CD8-positive, alpha-beta memory T cell (primary cell): ENCODE data around the gene ARIH1. TPM values are rescaled to one million over a fixed set of nuclear protein-coding genes. Genes with fewer than 3 reads are reported as not detected.
A peak's percentile ranks its signal among the peaks of the same experiment; 100 is the strongest.

Experiments used
- CTCF ChIA-PET: fragments of 350-600 bp; sonication (Branson Sonifier 250); formaldehyde crosslinking; loops from one replicate; lab custom pipeline; 2021; ENCODE audit warnings: antibody characterized with exemption; lab: Charles Lee
- POLR2A ChIA-PET: fragments of 350-600 bp; sonication (Branson Sonifier 250); formaldehyde crosslinking; loops from one replicate; lab custom pipeline; 2021; ENCODE audit warnings: antibody characterized with exemption; lab: Charles Lee
- DNase-seq, 5 donors: peaks; one replicate each; pipeline versions ENCODE4 v3.0.0 to v3.0.0-alpha.2; 2020 to 2022; ENCODE audit warnings: mixed read lengths in 1 of 5
- H3K27ac ChIP-seq: one replicate; pipeline ENCODE4 v1.7.0; 2013; ENCODE audit warnings: low read depth, mild to moderate bottlenecking, low read length, moderate library complexity
- H3K27me3 ChIP-seq: 2 replicates; pipeline ENCODE4 v1.7.0; 2013; ENCODE audit warnings: low read length, mild to moderate bottlenecking; ENCODE audit not compliant: insufficient read depth, poor library complexity, severe bottlenecking
- H3K36me3 ChIP-seq: 2 replicates; pipeline ENCODE4 v1.7.0; 2013; ENCODE audit warnings: mild to moderate bottlenecking, low read length, moderate library complexity; ENCODE audit not compliant: insufficient read depth
- H3K4me1 ChIP-seq: 2 replicates; pipeline ENCODE4 v1.7.0; 2013; ENCODE audit warnings: mild to moderate bottlenecking, low read length, moderate library complexity; ENCODE audit not compliant: insufficient read depth
- H3K4me3 ChIP-seq: 2 replicates; pipeline ENCODE4 v1.7.0; 2013; ENCODE audit warnings: mild to moderate bottlenecking, low read length
- H3K9me3 ChIP-seq: 2 replicates; pipeline ENCODE4 v1.7.0; 2013; ENCODE audit warnings: mild to moderate bottlenecking, low read length
- H3K27ac Mint-ChIP-seq, 8 donors: one replicate each; pipeline ENCODE4 v1.8.0; 2020 to 2021; ENCODE audit warnings: mixed read lengths in 8 of 8, mild to moderate bottlenecking in 6 of 8, inconsistent platforms in 3 of 8, moderate library complexity in 3 of 8
- H3K27me3 Mint-ChIP-seq, 2 donors: one replicate each; pipeline ENCODE4 v1.8.0; 2020 to 2021; ENCODE audit warnings: mixed read lengths in 2 of 2, mild to moderate bottlenecking in 1 of 2, moderate library complexity in 1 of 2
- H3K36me3 Mint-ChIP-seq, 3 donors: one replicate each; pipeline ENCODE4 v1.8.0; 2020 to 2021; ENCODE audit warnings: mixed read lengths in 3 of 3, inconsistent platforms in 1 of 3, mild to moderate bottlenecking in 1 of 3
- H3K4me1 Mint-ChIP-seq, 3 donors: one replicate each; pipeline ENCODE4 v1.8.0; 2020 to 2021; ENCODE audit warnings: mixed read lengths in 3 of 3, inconsistent platforms in 1 of 3, mild to moderate bottlenecking in 1 of 3
- H3K4me3 Mint-ChIP-seq, 7 donors: one replicate each; pipeline ENCODE4 v1.8.0; 2020 to 2021; ENCODE audit warnings: mixed read lengths in 7 of 7, mild to moderate bottlenecking in 6 of 7, moderate library complexity in 4 of 7, inconsistent platforms in 2 of 7
- H3K9me3 Mint-ChIP-seq, 5 donors: one replicate each; pipeline ENCODE4 v1.8.0; 2020 to 2022; ENCODE audit warnings: mixed read lengths in 5 of 5, mild to moderate bottlenecking in 3 of 5, moderate library complexity in 2 of 5, inconsistent platforms in 1 of 5
- polyA plus RNA-seq: library from polyadenylated mRNA; unstranded; fragments of 300-500 nt; fragmentation: Illumina TruSeq; gene quantifications from one replicate; pipeline ENCODE4 v1.2.3, GENCODE V29; 2021
- total RNA-seq, 2 experiments: library from RNA; stranded (reverse); gene quantifications; one replicate each; pipeline ENCODE4 v1.2.3, GENCODE V29; 2021

The ARIH1 gene
- total and polyA plus RNA-seq, 3 experiments from 2014 or later: 24.3 to 164 (median 153) TPM

- H3K36me3 ChIP-seq: no peaks in the 10 kb centered on the region
- H3K9me3 ChIP-seq: no peaks in the 10 kb centered on the region
- peak overlapping the region in 1 of 7 donors; percentile 17 for H3K4me3 Mint-ChIP-seq
- no peak overlapping the region for H3K27ac ChIP-seq
- no peaks in the 10 kb centered on the region for H3K27me3 ChIP-seq
- DNase-seq: no peak
- no peak overlapping the region for H3K4me3 ChIP-seq
- POLR2A ChIA-PET: interaction anchor here (0.6 kb wide), 1 partner anchor 12 kb away, joined by 3 read pairs; no protein-coding TSS in a partner anchor
- peaks cover 12 to 18% (median 13%) of the 10 kb centered on the region in 3 donors for H3K4me1 Mint-ChIP-seq
- no peak overlapping the region for H3K27ac Mint-ChIP-seq
- no peaks in the 10 kb centered on the region for H3K9me3 Mint-ChIP-seq
- H3K4me1 ChIP-seq: peaks cover 4% of the 10 kb centered on the region
- CTCF ChIA-PET: interaction anchor here (2.5 kb wide), 1 partner anchor 13 kb away, joined by 16 read pairs; the partner anchor contains the start of gene ARIH1
- peaks cover 0 to 2% (median 0%) of the 10 kb centered on the region in 3 donors for H3K36me3 Mint-ChIP-seq
- H3K27me3 Mint-ChIP-seq: peaks cover 2 to 4% of the 10 kb centered on the region in 2 donors
Observed at GRCh38 chr15:72460402-72460801, 13.7 kb upstream of the ARIH1 start.

DNA sequence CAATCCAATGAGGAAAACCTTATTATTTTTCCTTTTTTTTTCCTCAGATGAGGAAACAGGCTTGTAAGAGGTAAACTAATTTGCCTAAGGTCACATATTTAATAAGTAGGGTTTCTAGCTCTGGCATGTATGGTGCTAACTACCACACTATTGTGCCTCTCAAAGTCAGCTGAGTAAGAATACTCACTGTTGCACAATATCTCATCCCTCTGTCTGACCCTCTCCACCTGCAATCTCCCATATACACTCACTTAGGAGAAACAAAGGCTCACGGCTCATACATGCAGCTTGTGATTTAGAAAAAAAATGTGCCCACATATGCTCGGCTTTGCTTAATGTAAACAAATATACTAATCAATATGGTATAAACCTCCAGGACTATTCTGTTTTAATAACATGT is 10.4 kb upstream of the ARIH1 start:
- CTCF ChIA-PET: interaction anchor here (0.6 to 2.7 kb wide), 2 partner anchors 10 to 130 kb away, joined by 3 to 11 read pairs; partner anchors contain the start of gene ARIH1
- H3K4me3 ChIP-seq: no peak overlapping the region
- Mint-ChIP-seq H3K27ac (peak overlapping the region in 2 of 8 donors; percentile 35 to 75), H3K36me3 (peaks cover 0 to 2% (median 0%) of the 10 kb centered on the region in 3 donors), H3K4me1 (peaks cover 12 to 18% (median 13%) of the 10 kb centered on the region in 3 donors), H3K27me3 (no peaks in the 10 kb centered on the region), H3K4me3 (peak overlapping the region in 2 of 7 donors; percentile 19 to 63), H3K9me3 (no peaks in the 10 kb centered on the region)
- no peaks in the 10 kb centered on the region for H3K36me3 ChIP-seq
- no peaks in the 10 kb centered on the region for H3K27me3 ChIP-seq
- POLR2A ChIA-PET: no interaction called here
- H3K4me1 ChIP-seq: peaks cover 4% of the 10 kb centered on the region
- no peaks in the 10 kb centered on the region for H3K9me3 ChIP-seq
- no peak overlapping the region for H3K27ac ChIP-seq
- no peak for DNase-seq

- peaks cover 12 to 18% (median 13%) of the 10 kb centered on the region in 3 donors for H3K4me1 Mint-ChIP-seq
- H3K4me3 ChIP-seq: no peak overlapping the region
- H3K4me3 Mint-ChIP-seq: peak overlapping the region in 1 of 7 donors; percentile 49
- no peak for DNase-seq
- no peaks in the 10 kb centered on the region for H3K27me3 ChIP-seq
- peaks cover 4% of the 10 kb centered on the region for H3K4me1 ChIP-seq
- H3K27me3 Mint-ChIP-seq: no peaks in the 10 kb centered on the region
- H3K9me3 Mint-ChIP-seq: no peaks in the 10 kb centered on the region
- ChIA-PET POLR2A (interaction anchor here (0.7 kb wide), 1 partner anchor 9 kb away, joined by 4 read pairs; no protein-coding TSS in a partner anchor), CTCF (interaction anchor here (2.7 kb wide), 1 partner anchor 10 kb away, joined by 11 read pairs; the partner anchor contains the start of gene ARIH1)
- H3K36me3 Mint-ChIP-seq: peaks cover 0 to 2% (median 0%) of the 10 kb centered on the region in 3 donors
- peak overlapping the region in 1 of 8 donors; percentile 75 for H3K27ac Mint-ChIP-seq
- no peaks in the 10 kb centered on the region for H3K9me3 ChIP-seq
- H3K36me3 ChIP-seq: no peaks in the 10 kb centered on the region
- H3K27ac ChIP-seq: no peak overlapping the region
Observed at GRCh38 chr15:72464251-72464650, 9.9 kb upstream of the ARIH1 start.

GRCh38 chr15:72468103-72468502 is 6.0 kb upstream of the ARIH1 start:
- Mint-ChIP-seq H3K9me3 (no peaks in the 10 kb centered on the region), H3K36me3 (peaks cover 0 to 2% (median 0%) of the 10 kb centered on the region in 3 donors), H3K4me3 (no peak overlapping the region), H3K27ac (no peak overlapping the region), H3K4me1 (peaks cover 10 to 16% (median 14%) of the 10 kb centered on the region in 3 donors), H3K27me3 (no peaks in the 10 kb centered on the region)
- POLR2A ChIA-PET: no interaction called here
- Histone ChIP-seq H3K27ac (no peak overlapping the region), H3K36me3 (no peaks in the 10 kb centered on the region), H3K4me3 (no peak overlapping the region), H3K9me3 (no peaks in the 10 kb centered on the region), H3K4me1 (peaks cover 7% of the 10 kb centered on the region), H3K27me3 (no peaks in the 10 kb centered on the region)
- CTCF ChIA-PET: no interaction called here
- no peak for DNase-seq

GRCh38 chr15:72472992-72473610 is 1.0 kb upstream of the ARIH1 start:
- H3K27ac Mint-ChIP-seq: peak overlapping the region; percentile 96 to 100 (median 99)
- peaks cover 42 to 53% (median 53%) of the 10 kb centered on the region in 3 donors for H3K4me1 Mint-ChIP-seq
- H3K9me3 ChIP-seq: no peaks in the 10 kb centered on the region
- H3K36me3 Mint-ChIP-seq: peaks cover 0 to 39% (median 0%) of the 10 kb centered on the region in 3 donors
- no peaks in the 10 kb centered on the region for H3K36me3 ChIP-seq
- POLR2A ChIA-PET: interaction anchor here (0.7 to 3.8 kb wide), 6 partner anchors 10 to 246 kb away, joined by 3 to 34 read pairs (median 6); partner anchors contain the start of genes CELF6 and HEXA
- H3K27me3 Mint-ChIP-seq: peaks cover 0 to 7% of the 10 kb centered on the region in 2 donors
- CTCF ChIA-PET: interaction anchor here (0.8 to 2.8 kb wide), 10 partner anchors 9 to 273 kb away, joined by 3 to 16 read pairs (median 4); partner anchors contain the start of genes CELF6 and HEXA
- H3K27me3 ChIP-seq: no peaks in the 10 kb centered on the region
- peak overlapping the region; percentile 95 to 99 (median 97) for H3K4me3 Mint-ChIP-seq
- peak in 2 of 5 donors; percentile 9 to 29 for DNase-seq
- H3K27ac ChIP-seq: peak overlapping the region; percentile 100
- no peaks in the 10 kb centered on the region for H3K9me3 Mint-ChIP-seq
- H3K4me3 ChIP-seq: peak overlapping the region; percentile 85
- H3K4me1 ChIP-seq: peaks cover 39% of the 10 kb centered on the region

DNA sequence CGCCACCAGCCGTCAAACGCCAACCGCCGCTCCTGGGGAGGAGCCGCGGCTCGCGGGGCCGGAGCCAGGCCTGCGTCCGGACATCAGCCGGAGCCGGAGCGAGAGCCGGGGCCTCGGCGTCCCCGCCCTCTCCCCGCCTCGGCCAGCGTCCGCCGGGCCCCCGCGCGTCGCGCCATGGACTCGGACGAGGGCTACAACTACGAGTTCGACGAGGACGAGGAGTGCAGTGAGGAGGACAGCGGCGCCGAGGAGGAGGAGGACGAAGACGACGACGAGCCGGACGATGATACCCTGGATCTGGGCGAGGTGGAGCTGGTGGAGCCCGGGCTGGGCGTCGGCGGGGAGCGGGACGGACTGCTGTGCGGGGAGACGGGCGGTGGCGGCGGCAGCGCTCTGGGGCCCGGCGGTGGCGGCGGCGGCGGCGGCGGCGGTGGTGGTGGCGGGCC is 359 bp downstream of the ARIH1 start:
- peaks cover 47% of the 10 kb centered on the region for H3K4me1 ChIP-seq
- peak in 1 of 5 donors; percentile 24 for DNase-seq
- peaks cover 54 to 67% (median 67%) of the 10 kb centered on the region in 3 donors for H3K4me1 Mint-ChIP-seq

DNA sequence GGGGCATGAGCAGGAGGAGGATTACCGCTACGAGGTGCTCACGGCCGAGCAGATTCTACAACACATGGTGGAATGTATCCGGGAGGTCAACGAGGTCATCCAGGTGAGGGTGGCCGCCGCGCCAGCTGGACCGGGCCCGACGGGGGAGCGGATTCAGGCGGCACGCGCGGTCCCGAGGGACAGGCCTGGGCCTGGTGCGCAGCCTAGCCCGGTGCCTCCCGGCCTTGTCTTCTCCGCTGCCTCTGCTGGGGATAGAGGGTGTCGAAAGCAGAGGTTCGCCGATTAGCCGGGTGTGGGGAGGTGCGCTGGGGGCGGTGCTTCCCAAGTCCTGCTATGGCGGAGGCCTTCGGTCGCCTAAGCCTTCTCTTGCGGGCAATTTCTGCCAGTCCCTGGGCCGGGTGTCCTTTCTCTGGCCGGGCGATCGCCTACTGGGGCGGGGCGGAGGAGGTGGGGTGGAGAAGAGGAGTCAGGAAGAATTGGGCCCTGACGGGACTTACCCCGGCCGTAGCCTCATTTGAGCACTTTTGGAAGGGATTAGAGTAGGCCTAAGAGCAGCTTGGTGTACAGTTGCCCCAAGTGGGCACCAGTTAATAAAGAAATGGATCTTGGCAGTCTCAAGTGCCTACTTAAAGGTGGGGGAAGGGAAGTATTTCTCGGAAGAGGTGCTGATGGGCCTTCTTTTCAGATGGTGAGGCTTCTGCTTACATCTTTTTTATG is 940 bp downstream of the ARIH1 start:
- peaks cover 0 to 7% of the 10 kb centered on the region in 2 donors for H3K27me3 Mint-ChIP-seq
- ChIA-PET CTCF (interaction anchor here (0.7 to 2.8 kb wide), 2 partner anchors 11 to 59 kb away, joined by 3 to 11 read pairs; no protein-coding TSS in a partner anchor), POLR2A (interaction anchor here (0.7 to 3.8 kb wide), 5 partner anchors 14 to 243 kb away, joined by 3 to 34 read pairs (median 4); partner anchors contain the start of gene HEXA)
- H3K27me3 ChIP-seq: no peaks in the 10 kb centered on the region
- H3K4me1 ChIP-seq: peaks cover 53% of the 10 kb centered on the region
- no peaks in the 10 kb centered on the region for H3K36me3 ChIP-seq
- H3K27ac Mint-ChIP-seq: peak overlapping the region; percentile 96 to 100 (median 98)
- peaks cover 54 to 70% (median 68%) of the 10 kb centered on the region in 3 donors for H3K4me1 Mint-ChIP-seq
- H3K9me3 ChIP-seq: no peaks in the 10 kb centered on the region
- no peaks in the 10 kb centered on the region for H3K9me3 Mint-ChIP-seq
- H3K27ac ChIP-seq: peak overlapping the region; percentile 100
- peaks cover 0 to 54% (median 7%) of the 10 kb centered on the region in 3 donors for H3K36me3 Mint-ChIP-seq
- H3K4me3 ChIP-seq: peak overlapping the region; percentile 93
- H3K4me3 Mint-ChIP-seq: peak overlapping the region; percentile 95 to 99 (median 97)
- DNase-seq: peak; percentile 70 to 90 (median 82)

More for the DNA sequence above, 359 bp downstream of the ARIH1 start:
- Mint-ChIP-seq H3K27me3 (peaks cover 0 to 7% of the 10 kb centered on the region in 2 donors), H3K36me3 (peaks cover 0 to 51% (median 7%) of the 10 kb centered on the region in 3 donors), H3K9me3 (no peaks in the 10 kb centered on the region), H3K27ac (peak overlapping the region; percentile 97 to 100 (median 99)), H3K4me3 (peak overlapping the region; percentile 95 to 99 (median 97))
- Histone ChIP-seq H3K4me3 (peak overlapping the region; percentile 85), H3K27me3 (no peaks in the 10 kb centered on the region), H3K27ac (peak overlapping the region; percentile 100), H3K36me3 (no peaks in the 10 kb centered on the region), H3K9me3 (no peaks in the 10 kb centered on the region)
- CTCF ChIA-PET: interaction anchor here (2.8 kb wide), 1 partner anchor 10 kb away, joined by 11 read pairs; no protein-coding TSS in a partner anchor
- POLR2A ChIA-PET: interaction anchor here (1.7 to 3.8 kb wide), 4 partner anchors 12 to 242 kb away, joined by 4 to 34 read pairs (median 14); partner anchors contain the start of gene HEXA
